Naive thymus-derived CD4-positive, alpha-beta T cell (primary cell): Measurements from ENCODE around the gene HNRNPUL1. TPM values are rescaled to one million over a fixed set of nuclear protein-coding genes. Genes with fewer than 3 reads are reported as not detected.
A peak's percentile ranks its signal among the peaks of the same experiment; 100 is the strongest.

Experiments used
- ATAC-seq: fragments of 150-1000 bp; cut with Tn5 transposase; 2 replicates; pipeline ENCODE4 v1.10.0; 2021; ENCODE audit warnings: mild to moderate bottlenecking, moderate library complexity
- CTCF ChIA-PET: fragments of 350-600 bp; sonication (Branson Sonifier 250); formaldehyde crosslinking; loops from one replicate; lab custom pipeline; 2021; ENCODE audit warnings: antibody characterized with exemption; lab: Charles Lee
- POLR2A ChIA-PET: fragments of 350-600 bp; sonication (Branson Sonifier 250); formaldehyde crosslinking; loops from one replicate; lab custom pipeline; 2021; ENCODE audit warnings: antibody characterized with exemption, inconsistent platforms; lab: Charles Lee
- DNase-seq, 9 donors: peaks; one replicate each; pipeline versions ENCODE4 v3.0.0 to v3.0.0-alpha.2; 2020 to 2022; ENCODE audit warnings: mixed read lengths in 1 of 9
- H3K27ac ChIP-seq: one replicate; pipeline ENCODE4 v1.7.0; 2013; ENCODE audit warnings: mild to moderate bottlenecking, low read depth, low read length, moderate library complexity
- H3K27me3 ChIP-seq, 2 donors: one replicate each; pipeline ENCODE4 v1.7.0; 2013; ENCODE audit warnings: low read length in 2 of 2, mild to moderate bottlenecking in 2 of 2, moderate library complexity in 2 of 2; ENCODE audit not compliant: control insufficient read depth in 2 of 2, insufficient read depth in 2 of 2
- H3K36me3 ChIP-seq, 3 experiments: 1 replicate in 2 of 3; 2 replicates in 1 of 3; pipeline ENCODE4 v1.7.0; 2013; ENCODE audit warnings: low read length in 3 of 3, mild to moderate bottlenecking in 3 of 3, moderate library complexity in 1 of 3; ENCODE audit not compliant: insufficient read depth in 3 of 3, control insufficient read depth in 2 of 3
- H3K4me1 ChIP-seq, 2 donors: one replicate each; pipeline ENCODE4 v1.7.0; 2013; ENCODE audit warnings: low read length in 2 of 2, mild to moderate bottlenecking in 2 of 2, moderate library complexity in 1 of 2; ENCODE audit not compliant: control insufficient read depth in 2 of 2, insufficient read depth in 2 of 2
- H3K4me3 ChIP-seq: 2 replicates; pipeline ENCODE4 v1.7.0; 2013; ENCODE audit warnings: mild to moderate bottlenecking, low read length
- H3K9me3 ChIP-seq, 3 experiments: 1 replicate in 2 of 3; 2 replicates in 1 of 3; pipeline ENCODE4 v1.7.0; 2013; ENCODE audit warnings: low read length in 3 of 3; ENCODE audit not compliant: control insufficient read depth in 2 of 3
- H3K27ac Mint-ChIP-seq, 9 donors: one replicate each; pipeline ENCODE4 v1.8.0; 2020 to 2022; ENCODE audit warnings: mixed read lengths in 9 of 9, mild to moderate bottlenecking in 8 of 9, moderate library complexity in 5 of 9, inconsistent platforms in 2 of 9
- H3K27me3 Mint-ChIP-seq, 5 donors: one replicate each; pipeline ENCODE4 v1.8.0; 2021 to 2022; ENCODE audit warnings: mixed read lengths in 5 of 5, mild to moderate bottlenecking in 1 of 5
- H3K36me3 Mint-ChIP-seq, 5 donors: one replicate each; pipeline ENCODE4 v1.8.0; 2020 to 2022; ENCODE audit warnings: mixed read lengths in 5 of 5, mild to moderate bottlenecking in 3 of 5, inconsistent platforms in 1 of 5
- H3K4me1 Mint-ChIP-seq, 7 donors: one replicate each; pipeline ENCODE4 v1.8.0; 2020 to 2022; ENCODE audit warnings: mixed read lengths in 7 of 7, mild to moderate bottlenecking in 3 of 7, inconsistent platforms in 1 of 7
- H3K4me3 Mint-ChIP-seq, 10 donors: one replicate each; pipeline ENCODE4 v1.8.0; 2020 to 2022; ENCODE audit warnings: mild to moderate bottlenecking in 10 of 10, mixed read lengths in 10 of 10, moderate library complexity in 6 of 10, inconsistent platforms in 2 of 10
- H3K9me3 Mint-ChIP-seq, 11 donors: one replicate each; pipeline ENCODE4 v1.8.0; 2020 to 2022; ENCODE audit warnings: mixed read lengths in 11 of 11, mild to moderate bottlenecking in 4 of 11, inconsistent platforms in 1 of 11, moderate library complexity in 1 of 11
- intact Hi-C, 2 donors: fragments of 100-400 bp; cut with micrococcal nuclease; formaldehyde crosslinking; loops; one replicate each; pipeline ENCODE4 v1.15.1; 2023
- polyA plus RNA-seq, 2 donors: library from polyadenylated mRNA; unstranded; fragments of 300-500 nt; fragmentation: Illumina TruSeq; gene quantifications; one replicate each; pipeline ENCODE4 v1.2.3, GENCODE V29; 2021
- total RNA-seq, 6 experiments: library from RNA in 5 of 6; stranded (reverse) in 5 of 6; gene quantifications; 1 replicate in 5 of 6; 2 replicates in 1 of 6; pipeline ENCODE4 v1.2.3 and lab custom pipeline; 2021 to 2026

HNRNPUL1 gene
- total and polyA plus RNA-seq, 7 experiments from 2014 or later, result 51.4 to 319 (median 270) TPM

DNA sequence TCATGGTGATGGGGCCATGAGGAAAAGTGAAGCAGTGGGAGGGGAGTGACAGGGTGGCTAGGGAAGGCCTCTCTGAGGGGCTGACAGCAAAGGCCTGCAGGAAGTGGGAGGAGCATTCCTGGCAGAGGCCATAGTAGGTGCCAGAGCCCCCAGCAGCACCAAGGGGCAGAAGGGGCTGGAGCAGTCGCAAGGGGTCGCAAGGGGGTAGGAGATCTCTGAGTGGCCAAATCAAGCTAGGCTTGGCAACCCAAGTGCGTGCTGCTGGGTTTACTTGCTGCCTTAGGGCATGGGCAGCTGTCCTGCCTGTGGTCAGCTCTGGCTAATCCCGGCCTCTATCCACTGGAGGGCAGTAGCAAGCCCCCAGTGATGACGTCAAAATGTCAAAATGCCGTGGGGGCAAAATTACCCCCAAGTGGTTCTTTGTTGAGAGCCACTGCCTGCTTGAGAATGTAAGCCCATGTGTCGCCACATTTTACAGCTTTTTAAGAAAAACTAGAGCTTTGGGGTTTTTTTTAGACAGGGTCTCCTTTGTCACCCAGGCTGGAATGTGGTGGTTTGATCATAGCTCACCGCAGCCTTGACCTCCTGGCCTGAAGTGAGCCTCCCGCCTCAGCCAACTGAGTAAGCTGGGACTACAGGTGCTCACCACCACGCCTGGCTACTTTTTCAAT, 57.6 kb downstream of the HNRNPUL1 start:
- intact Hi-C loops, result no loop called here

GRCh38 chr19:41322451-41322850, 58.3 kb downstream of the HNRNPUL1 start:
- Histone ChIP-seq H3K9me3 (no peaks in the 10 kb centered on the region), H3K4me1 (peaks cover 14 to 16% of the 10 kb centered on the region in 2 donors), H3K36me3 (peaks cover 6 to 75% (median 22%) of the 10 kb centered on the region in 3 experiments), H3K27me3 (no peaks in the 10 kb centered on the region), H3K27ac (no peak overlapping the region), H3K4me3 (no peak overlapping the region)
- intact Hi-C loops, result no loop called here
- CTCF ChIA-PET, result no interaction called here
- Mint-ChIP-seq H3K36me3 (peaks cover 0 to 27% (median 7%) of the 10 kb centered on the region in 5 donors), H3K9me3 (peaks cover 0 to 3% (median 0%) of the 10 kb centered on the region in 11 donors), H3K27ac (peak overlapping the region in 7 of 9 donors; percentile 33 to 93 (median 79)), H3K4me3 (no peak overlapping the region), H3K27me3 (no peaks in the 10 kb centered on the region), H3K4me1 (peaks cover 29 to 47% (median 41%) of the 10 kb centered on the region in 7 donors)
- ATAC-seq (no peak), DNase-seq (no peak)
- POLR2A ChIA-PET, result interaction anchor here (1.0 to 1.5 kb wide), 4 partner anchors 11 to 34 kb away, joined by 3 to 4 read pairs (median 3); no protein-coding TSS in a partner anchor

More for the DNA sequence above, 57.6 kb downstream of the HNRNPUL1 start:
- Mint-ChIP-seq H3K4me3 (no peak overlapping the region), H3K36me3 (peaks cover 5 to 30% (median 14%) of the 10 kb centered on the region in 5 donors), H3K4me1 (peaks cover 23 to 49% (median 34%) of the 10 kb centered on the region in 7 donors), H3K27ac (peak overlapping the region in 7 of 9 donors; percentile 1 to 93 (median 81)), H3K9me3 (peaks cover 0 to 2% (median 0%) of the 10 kb centered on the region in 11 donors), H3K27me3 (no peaks in the 10 kb centered on the region)
- peaks cover 7 to 9% of the 10 kb centered on the region in 2 donors for H3K4me1 ChIP-seq
- H3K27me3 ChIP-seq, result no peaks in the 10 kb centered on the region
- no peaks in the 10 kb centered on the region for H3K9me3 ChIP-seq
- H3K36me3 ChIP-seq, result peaks cover 9 to 82% (median 29%) of the 10 kb centered on the region in 3 experiments
- ChIA-PET POLR2A (interaction anchor here (1.0 to 1.4 kb wide), 3 partner anchors 10 to 34 kb away, joined by 3 to 4 read pairs (median 3); no protein-coding TSS in a partner anchor), CTCF (no interaction called here)
- H3K4me3 ChIP-seq, result no peak overlapping the region
- DNase-seq (no peak), ATAC-seq (no peak)
- H3K27ac ChIP-seq, result no peak overlapping the region

GRCh38 chr19:41323023-41323422, 58.9 kb downstream of the HNRNPUL1 start:
- Mint-ChIP-seq H3K4me3 (no peak overlapping the region), H3K27me3 (no peaks in the 10 kb centered on the region), H3K36me3 (peaks cover 0 to 28% (median 7%) of the 10 kb centered on the region in 5 donors), H3K4me1 (peaks cover 31 to 48% (median 41%) of the 10 kb centered on the region in 7 donors), H3K27ac (peak overlapping the region; percentile 33 to 93 (median 75)), H3K9me3 (peaks cover 0 to 3% (median 0%) of the 10 kb centered on the region in 11 donors)
- ChIA-PET CTCF (no interaction called here), POLR2A (interaction anchor here (1.4 to 1.7 kb wide), 3 partner anchors 14 to 32 kb away, joined by 3 to 7 read pairs (median 4); no protein-coding TSS in a partner anchor)
- Histone ChIP-seq H3K4me1 (peaks cover 19 to 21% of the 10 kb centered on the region in 2 donors), H3K9me3 (no peaks in the 10 kb centered on the region), H3K27me3 (no peaks in the 10 kb centered on the region), H3K36me3 (peaks cover 6 to 69% (median 20%) of the 10 kb centered on the region in 3 experiments), H3K27ac (peak overlapping the region; percentile 28), H3K4me3 (no peak overlapping the region)
- no peak for ATAC-seq
- intact Hi-C loops, result no loop called here
- DNase-seq, result no peak

- ATAC-seq (no peak), DNase-seq (no peak)
- Histone ChIP-seq H3K9me3 (no peaks in the 10 kb centered on the region), H3K4me1 (peaks cover 25 to 26% of the 10 kb centered on the region in 2 donors), H3K27ac (peak overlapping the region; percentile 28), H3K36me3 (peaks cover 6 to 64% (median 18%) of the 10 kb centered on the region in 3 experiments), H3K27me3 (no peaks in the 10 kb centered on the region), H3K4me3 (no peak overlapping the region)
- ChIA-PET POLR2A (interaction anchor here (0.5 to 6.4 kb wide), 4 partner anchors 12 to 32 kb away, joined by 3 to 51 read pairs (median 5); partner anchors contain the start of gene TGFB1), CTCF (no interaction called here)
- Mint-ChIP-seq H3K27ac (peak overlapping the region; percentile 63 to 93 (median 87)), H3K4me1 (peaks cover 36 to 52% (median 43%) of the 10 kb centered on the region in 7 donors), H3K36me3 (peaks cover 0 to 29% (median 7%) of the 10 kb centered on the region in 5 donors), H3K4me3 (no peak overlapping the region), H3K27me3 (no peaks in the 10 kb centered on the region), H3K9me3 (peaks cover 0 to 3% (median 0%) of the 10 kb centered on the region in 11 donors)
- intact Hi-C loops, result no loop called here
These were observed 59.4 kb downstream of the HNRNPUL1 start for GRCh38 chr19:41323430-41324125.

- peak overlapping the region; percentile 74 to 96 (median 88) for H3K27ac Mint-ChIP-seq
These were observed 60.1 kb downstream of the HNRNPUL1 start for GRCh38 chr19:41324231-41324702.

More at GRCh38 chr19:41324231-41324702, 60.1 kb downstream of the HNRNPUL1 start:
- no peaks in the 10 kb centered on the region for H3K27me3 Mint-ChIP-seq
- ATAC-seq (no peak), DNase-seq (no peak)
- Histone ChIP-seq H3K36me3 (peaks cover 6 to 57% (median 14%) of the 10 kb centered on the region in 3 experiments), H3K4me1 (peaks cover 32 to 33% of the 10 kb centered on the region in 2 donors), H3K27ac (peak overlapping the region; percentile 28), H3K27me3 (no peaks in the 10 kb centered on the region), H3K4me3 (no peak overlapping the region), H3K9me3 (no peaks in the 10 kb centered on the region)
- POLR2A ChIA-PET, result interaction anchor here (0.5 to 6.4 kb wide), 5 partner anchors 8 to 28 kb away, joined by 3 to 51 read pairs (median 4); partner anchors contain the start of gene TGFB1
- peaks cover 0 to 32% (median 7%) of the 10 kb centered on the region in 5 donors for H3K36me3 Mint-ChIP-seq
- CTCF ChIA-PET, result interaction anchor here (0.6 kb wide), 1 partner anchor 241 kb away, joined by 5 read pairs; no protein-coding TSS in a partner anchor
- peak overlapping the region in 1 of 10 donors; percentile 53 for H3K4me3 Mint-ChIP-seq
- H3K9me3 Mint-ChIP-seq, result peaks cover 0 to 3% (median 0%) of the 10 kb centered on the region in 11 donors
- intact Hi-C loops, result no loop called here
- peaks cover 42 to 58% (median 50%) of the 10 kb centered on the region in 7 donors for H3K4me1 Mint-ChIP-seq
